Liver (tissue), 3 donors: ENCODE results near the gene FHL5.

Experiments
- EGR1 ChIP-seq, 2 donors: IDR thresholded peaks; 2 replicates each; pipeline ENCODE4 v1.6.1; 2016 to 2018; ENCODE audit warnings: antibody characterized with exemption in 2 of 2, low read depth in 2 of 2
- HNF4A ChIP-seq, 2 donors: conservative IDR thresholded peaks; 2 replicates each; pipeline ENCODE4 v1.6.1; 2016; ENCODE audit warnings: antibody characterized with exemption in 2 of 2, mild to moderate bottlenecking in 2 of 2
- RAD21 ChIP-seq, 2 donors: IDR thresholded peaks; 2 replicates each; pipeline ENCODE4 v1.6.1; 2016; ENCODE audit warnings: antibody characterized with exemption in 2 of 2, mild to moderate bottlenecking in 2 of 2
- TAF1 ChIP-seq: conservative IDR thresholded peaks from 2 replicates; pipeline ENCODE4 v1.6.1; 2016; ENCODE audit warnings: antibody characterized with exemption, mild to moderate bottlenecking
- TF ChIP-seq, protein P1 (sequence below): fragments of 150-350 bp; IDR thresholded peaks from 2 replicates; pipeline ENCODE4 v1.5.1; 2017; ENCODE audit warnings: improper control_type of control experiment, low read depth, low read length; ENCODE audit not compliant: missing input control
- TF ChIP-seq, protein P2 (sequence below): IDR thresholded peaks from 2 replicates; pipeline ENCODE4 v1.6.1; 2016; ENCODE audit warnings: antibody characterized with exemption, mild to moderate bottlenecking
- TF ChIP-seq, protein P3 (sequence below): IDR thresholded peaks from 2 replicates; pipeline ENCODE4 v1.6.1; 2016; ENCODE audit warnings: antibody characterized with exemption
- TF ChIP-seq, protein P4 (sequence below): IDR thresholded peaks from 2 replicates; pipeline ENCODE4 v1.6.1; 2016; ENCODE audit warnings: antibody characterized with exemption
- donor health status: healthy.
- donor health status: healthy.

DNA sequence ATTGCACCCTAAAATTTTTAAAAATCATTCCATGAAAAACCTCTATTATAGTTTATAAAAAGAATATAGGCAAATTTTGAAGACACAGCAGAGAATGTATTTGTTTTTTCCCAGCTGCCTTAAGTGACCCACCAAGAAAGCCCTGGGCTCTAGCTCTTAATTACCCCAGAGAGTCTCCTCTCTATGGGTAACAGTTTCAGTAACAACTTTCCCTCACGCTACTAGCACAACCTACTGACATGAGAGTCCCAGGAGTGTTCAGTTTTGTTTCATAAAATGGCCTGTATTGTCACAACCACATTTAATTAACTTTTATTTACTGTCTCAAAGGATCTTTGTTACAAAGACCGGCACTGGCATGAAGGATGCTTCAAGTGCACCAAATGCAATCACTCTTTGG, 41.5 kb downstream of the FHL5 start:
- TF ChIP-seq, protein P1, sequence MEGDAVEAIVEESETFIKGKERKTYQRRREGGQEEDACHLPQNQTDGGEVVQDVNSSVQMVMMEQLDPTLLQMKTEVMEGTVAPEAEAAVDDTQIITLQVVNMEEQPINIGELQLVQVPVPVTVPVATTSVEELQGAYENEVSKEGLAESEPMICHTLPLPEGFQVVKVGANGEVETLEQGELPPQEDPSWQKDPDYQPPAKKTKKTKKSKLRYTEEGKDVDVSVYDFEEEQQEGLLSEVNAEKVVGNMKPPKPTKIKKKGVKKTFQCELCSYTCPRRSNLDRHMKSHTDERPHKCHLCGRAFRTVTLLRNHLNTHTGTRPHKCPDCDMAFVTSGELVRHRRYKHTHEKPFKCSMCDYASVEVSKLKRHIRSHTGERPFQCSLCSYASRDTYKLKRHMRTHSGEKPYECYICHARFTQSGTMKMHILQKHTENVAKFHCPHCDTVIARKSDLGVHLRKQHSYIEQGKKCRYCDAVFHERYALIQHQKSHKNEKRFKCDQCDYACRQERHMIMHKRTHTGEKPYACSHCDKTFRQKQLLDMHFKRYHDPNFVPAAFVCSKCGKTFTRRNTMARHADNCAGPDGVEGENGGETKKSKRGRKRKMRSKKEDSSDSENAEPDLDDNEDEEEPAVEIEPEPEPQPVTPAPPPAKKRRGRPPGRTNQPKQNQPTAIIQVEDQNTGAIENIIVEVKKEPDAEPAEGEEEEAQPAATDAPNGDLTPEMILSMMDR: no peak
- TF ChIP-seq, protein P2, sequence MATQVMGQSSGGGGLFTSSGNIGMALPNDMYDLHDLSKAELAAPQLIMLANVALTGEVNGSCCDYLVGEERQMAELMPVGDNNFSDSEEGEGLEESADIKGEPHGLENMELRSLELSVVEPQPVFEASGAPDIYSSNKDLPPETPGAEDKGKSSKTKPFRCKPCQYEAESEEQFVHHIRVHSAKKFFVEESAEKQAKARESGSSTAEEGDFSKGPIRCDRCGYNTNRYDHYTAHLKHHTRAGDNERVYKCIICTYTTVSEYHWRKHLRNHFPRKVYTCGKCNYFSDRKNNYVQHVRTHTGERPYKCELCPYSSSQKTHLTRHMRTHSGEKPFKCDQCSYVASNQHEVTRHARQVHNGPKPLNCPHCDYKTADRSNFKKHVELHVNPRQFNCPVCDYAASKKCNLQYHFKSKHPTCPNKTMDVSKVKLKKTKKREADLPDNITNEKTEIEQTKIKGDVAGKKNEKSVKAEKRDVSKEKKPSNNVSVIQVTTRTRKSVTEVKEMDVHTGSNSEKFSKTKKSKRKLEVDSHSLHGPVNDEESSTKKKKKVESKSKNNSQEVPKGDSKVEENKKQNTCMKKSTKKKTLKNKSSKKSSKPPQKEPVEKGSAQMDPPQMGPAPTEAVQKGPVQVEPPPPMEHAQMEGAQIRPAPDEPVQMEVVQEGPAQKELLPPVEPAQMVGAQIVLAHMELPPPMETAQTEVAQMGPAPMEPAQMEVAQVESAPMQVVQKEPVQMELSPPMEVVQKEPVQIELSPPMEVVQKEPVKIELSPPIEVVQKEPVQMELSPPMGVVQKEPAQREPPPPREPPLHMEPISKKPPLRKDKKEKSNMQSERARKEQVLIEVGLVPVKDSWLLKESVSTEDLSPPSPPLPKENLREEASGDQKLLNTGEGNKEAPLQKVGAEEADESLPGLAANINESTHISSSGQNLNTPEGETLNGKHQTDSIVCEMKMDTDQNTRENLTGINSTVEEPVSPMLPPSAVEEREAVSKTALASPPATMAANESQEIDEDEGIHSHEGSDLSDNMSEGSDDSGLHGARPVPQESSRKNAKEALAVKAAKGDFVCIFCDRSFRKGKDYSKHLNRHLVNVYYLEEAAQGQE: no peak
- TF ChIP-seq EGR1 (IDR thresholded peaks at IDR 0.05; ENCODE audit: low read depth in 2 of 2) (no peak), HNF4A (conservative IDR thresholded peaks at IDR 0.05) (no peak), RAD21 (IDR thresholded peaks at IDR 0.05) (no peak), TAF1 (no peak)
- TF ChIP-seq, protein P3, sequence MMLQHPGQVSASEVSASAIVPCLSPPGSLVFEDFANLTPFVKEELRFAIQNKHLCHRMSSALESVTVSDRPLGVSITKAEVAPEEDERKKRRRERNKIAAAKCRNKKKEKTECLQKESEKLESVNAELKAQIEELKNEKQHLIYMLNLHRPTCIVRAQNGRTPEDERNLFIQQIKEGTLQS: no peak
- TF ChIP-seq, protein P4, sequence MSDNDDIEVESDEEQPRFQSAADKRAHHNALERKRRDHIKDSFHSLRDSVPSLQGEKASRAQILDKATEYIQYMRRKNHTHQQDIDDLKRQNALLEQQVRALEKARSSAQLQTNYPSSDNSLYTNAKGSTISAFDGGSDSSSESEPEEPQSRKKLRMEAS: no peak
